ENCODE data around the gene C19orf53.

C19orf53 gene

DNA sequence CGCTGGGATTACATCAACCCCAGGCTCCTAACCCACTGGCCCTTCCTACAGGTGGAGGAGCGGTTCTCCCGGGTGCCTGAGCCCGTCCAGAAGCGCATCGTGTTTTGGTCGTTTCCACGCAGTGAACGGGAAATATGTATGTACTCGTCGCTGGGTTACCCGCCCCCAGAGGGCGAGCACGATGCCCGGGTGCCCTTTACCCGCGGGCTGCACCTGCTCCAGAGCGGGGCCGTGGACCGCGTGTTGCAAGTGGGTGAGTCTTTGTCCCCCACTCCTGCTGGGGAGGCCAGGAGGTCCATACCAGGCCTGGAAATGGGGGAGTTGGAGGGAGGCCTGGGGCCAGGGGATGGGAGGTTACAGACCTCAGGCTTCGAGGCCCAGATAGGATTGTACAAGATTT is 25.4 kb downstream of the C19orf53 start:
- Histone ChIP-seq H3K27ac (no peak overlapping the region), H3K9me3 (ENCODE audit: severe bottlenecking) (no peaks in the 10 kb centered on the region), H3K36me3 (peaks cover 13% of the 10 kb centered on the region), H3K27me3 (ENCODE audit: insufficient read depth, low read depth, severe bottlenecking) (no peaks in the 10 kb centered on the region), H3K4me3 (ENCODE audit: low read depth, low read length) (no peak overlapping the region)
- TF ChIP-seq, protein P1, sequence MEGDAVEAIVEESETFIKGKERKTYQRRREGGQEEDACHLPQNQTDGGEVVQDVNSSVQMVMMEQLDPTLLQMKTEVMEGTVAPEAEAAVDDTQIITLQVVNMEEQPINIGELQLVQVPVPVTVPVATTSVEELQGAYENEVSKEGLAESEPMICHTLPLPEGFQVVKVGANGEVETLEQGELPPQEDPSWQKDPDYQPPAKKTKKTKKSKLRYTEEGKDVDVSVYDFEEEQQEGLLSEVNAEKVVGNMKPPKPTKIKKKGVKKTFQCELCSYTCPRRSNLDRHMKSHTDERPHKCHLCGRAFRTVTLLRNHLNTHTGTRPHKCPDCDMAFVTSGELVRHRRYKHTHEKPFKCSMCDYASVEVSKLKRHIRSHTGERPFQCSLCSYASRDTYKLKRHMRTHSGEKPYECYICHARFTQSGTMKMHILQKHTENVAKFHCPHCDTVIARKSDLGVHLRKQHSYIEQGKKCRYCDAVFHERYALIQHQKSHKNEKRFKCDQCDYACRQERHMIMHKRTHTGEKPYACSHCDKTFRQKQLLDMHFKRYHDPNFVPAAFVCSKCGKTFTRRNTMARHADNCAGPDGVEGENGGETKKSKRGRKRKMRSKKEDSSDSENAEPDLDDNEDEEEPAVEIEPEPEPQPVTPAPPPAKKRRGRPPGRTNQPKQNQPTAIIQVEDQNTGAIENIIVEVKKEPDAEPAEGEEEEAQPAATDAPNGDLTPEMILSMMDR (IDR thresholded peaks at IDR 0.05; ENCODE audit: low read depth, low read length) = no peak
- DNase-seq = no peak

DNA sequence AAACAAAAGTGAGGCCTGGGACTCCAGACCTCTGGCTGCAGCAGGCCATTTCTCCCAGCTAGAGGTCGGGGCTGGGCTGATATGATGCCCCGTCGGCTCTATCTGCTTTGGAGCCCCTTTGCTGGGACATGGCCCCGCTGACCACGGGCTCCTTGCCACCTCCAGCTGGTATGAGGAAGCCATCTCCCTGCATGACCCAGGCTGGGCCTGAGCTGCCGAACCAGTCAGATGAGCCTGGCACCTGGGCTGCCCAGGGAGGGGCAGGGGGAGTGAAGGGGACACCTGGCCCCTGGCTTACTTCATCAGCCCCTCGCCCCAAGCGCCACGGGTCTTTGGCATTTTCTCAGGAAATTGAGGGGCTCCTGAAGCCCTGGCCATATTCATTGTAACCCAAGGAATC is 28.8 kb downstream of the C19orf53 start:
- no peak overlapping the region for H3K4me3 ChIP-seq (ENCODE audit: low read depth, low read length)
- TF ChIP-seq, protein P1 (IDR thresholded peaks at IDR 0.05; ENCODE audit: low read depth, low read length) = no peak
- H3K27ac ChIP-seq = peak overlapping the region; percentile 40; the same call in 1 of the 2 replicates
- H3K9me3 ChIP-seq (ENCODE audit: severe bottlenecking) = no peaks in the 10 kb centered on the region
- peaks cover 30% of the 10 kb centered on the region for H3K36me3 ChIP-seq
- no peaks in the 10 kb centered on the region for H3K27me3 ChIP-seq (ENCODE audit: insufficient read depth, low read depth, severe bottlenecking)
- no peak for DNase-seq

DNA sequence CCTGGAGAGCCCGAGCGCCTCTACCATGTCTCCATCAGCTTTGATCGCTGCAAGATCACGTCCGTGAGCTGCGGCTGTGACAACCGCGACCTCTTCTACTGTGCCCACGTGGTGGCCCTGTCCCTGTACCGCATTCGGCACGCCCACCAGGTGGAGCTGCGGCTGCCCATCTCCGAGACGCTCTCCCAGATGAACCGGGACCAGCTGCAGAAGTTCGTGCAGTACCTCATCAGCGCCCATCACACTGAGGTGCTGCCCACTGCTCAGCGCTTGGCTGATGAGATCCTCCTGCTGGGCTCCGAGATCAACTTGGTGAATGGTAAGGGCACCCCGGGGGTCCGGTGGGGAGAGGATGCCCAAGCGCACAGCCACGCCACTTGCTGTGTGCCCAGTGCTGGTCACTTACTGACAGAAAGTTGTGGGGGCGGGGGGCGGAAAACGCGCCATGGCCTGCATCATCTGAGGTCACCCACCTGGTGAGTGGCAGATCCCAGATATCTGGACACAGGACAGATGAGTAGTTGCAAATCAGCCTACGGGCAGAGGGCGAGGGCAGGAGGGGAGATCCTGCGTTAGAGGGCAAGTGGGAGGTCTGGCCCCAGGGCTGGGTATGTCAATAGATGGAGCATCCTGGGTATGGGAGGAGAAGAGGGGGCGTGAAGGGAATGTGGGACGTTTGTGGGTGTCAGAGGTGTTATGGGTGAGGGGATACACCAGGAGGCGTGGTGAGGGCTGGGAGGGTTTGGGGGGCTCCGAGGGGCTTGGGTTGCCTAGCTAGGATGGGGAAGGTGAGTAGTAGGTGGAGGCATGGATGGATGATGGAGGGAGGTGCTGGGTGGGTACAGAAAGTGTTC is 30.8 kb downstream of the C19orf53 start:
- DNase-seq = no peak
- Histone ChIP-seq H3K36me3 (peaks cover 36% of the 10 kb centered on the region), H3K27ac (no peak overlapping the region), H3K4me3 (ENCODE audit: low read depth, low read length) (no peak overlapping the region), H3K9me3 (ENCODE audit: severe bottlenecking) (no peaks in the 10 kb centered on the region), H3K27me3 (ENCODE audit: insufficient read depth, low read depth, severe bottlenecking) (no peaks in the 10 kb centered on the region)
- TF ChIP-seq, protein P1 (IDR thresholded peaks at IDR 0.05; ENCODE audit: low read depth, low read length) = peak; percentile 55

DNA sequence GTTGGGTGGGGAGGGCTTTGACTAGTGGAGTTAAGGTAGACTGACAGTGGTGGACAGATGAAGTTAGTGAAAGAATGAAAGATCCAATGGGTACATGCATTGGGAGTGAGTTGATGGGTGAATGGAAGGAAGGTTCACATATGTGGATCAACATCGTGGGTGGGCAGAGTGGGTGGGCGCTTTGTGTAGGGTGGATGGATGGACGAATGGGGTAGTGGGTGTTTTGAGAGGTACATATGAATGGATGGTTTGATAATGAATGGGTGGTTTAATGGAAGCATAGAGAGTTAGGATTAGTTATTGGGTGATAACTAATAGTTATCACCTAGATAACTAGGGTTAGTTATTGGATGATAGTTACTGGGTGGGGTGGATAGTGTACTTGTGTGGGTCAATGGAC is 32.5 kb downstream of the C19orf53 start:
- no peak overlapping the region for H3K4me3 ChIP-seq (ENCODE audit: low read depth, low read length)
- H3K9me3 ChIP-seq (ENCODE audit: severe bottlenecking) = no peaks in the 10 kb centered on the region
- TF ChIP-seq, protein P1 (IDR thresholded peaks at IDR 0.05; ENCODE audit: low read depth, low read length) = no peak
- no peak for DNase-seq
- H3K27me3 ChIP-seq (ENCODE audit: insufficient read depth, low read depth, severe bottlenecking) = no peaks in the 10 kb centered on the region
- peaks cover 40% of the 10 kb centered on the region for H3K36me3 ChIP-seq
- H3K27ac ChIP-seq = no peak overlapping the region

DNA sequence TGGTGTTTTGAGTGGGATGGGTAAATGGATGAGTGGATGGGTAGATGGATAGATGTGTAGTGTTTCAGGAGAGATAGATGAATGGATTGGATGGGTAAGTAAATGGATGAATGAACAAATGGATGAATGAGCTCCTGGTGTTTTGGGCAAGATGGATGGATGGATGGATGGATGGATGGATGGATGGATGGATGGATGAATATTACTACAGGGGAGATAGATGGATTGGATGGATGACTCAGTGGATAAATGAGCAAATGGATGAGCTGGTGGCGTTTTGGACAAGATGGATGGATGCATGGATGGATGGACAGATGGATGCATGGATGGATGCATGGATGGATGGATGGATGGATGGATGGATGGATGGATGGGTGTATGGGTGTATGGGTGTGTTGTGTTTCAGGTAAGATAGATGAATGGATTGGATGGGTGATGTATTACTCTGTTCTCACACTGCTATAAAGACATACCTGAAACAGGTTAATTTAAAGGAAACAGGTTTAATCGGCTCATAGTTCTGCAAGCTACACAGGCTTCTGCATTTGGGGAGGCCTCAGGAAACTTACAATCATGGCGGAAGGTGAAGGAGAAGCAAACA is 33.3 kb downstream of the C19orf53 start:
- H3K4me3 ChIP-seq (ENCODE audit: low read depth, low read length) = no peak overlapping the region
- no peak overlapping the region for H3K27ac ChIP-seq
- H3K36me3 ChIP-seq = peaks cover 40% of the 10 kb centered on the region
- DNase-seq = no peak
- TF ChIP-seq, protein P1 (IDR thresholded peaks at IDR 0.05; ENCODE audit: low read depth, low read length) = no peak
- no peaks in the 10 kb centered on the region for H3K9me3 ChIP-seq (ENCODE audit: severe bottlenecking)
- no peaks in the 10 kb centered on the region for H3K27me3 ChIP-seq (ENCODE audit: insufficient read depth, low read depth, severe bottlenecking)

All from WERI-Rb-1 (cell line).